ENCODE results near the gene CD247.

DNA sequence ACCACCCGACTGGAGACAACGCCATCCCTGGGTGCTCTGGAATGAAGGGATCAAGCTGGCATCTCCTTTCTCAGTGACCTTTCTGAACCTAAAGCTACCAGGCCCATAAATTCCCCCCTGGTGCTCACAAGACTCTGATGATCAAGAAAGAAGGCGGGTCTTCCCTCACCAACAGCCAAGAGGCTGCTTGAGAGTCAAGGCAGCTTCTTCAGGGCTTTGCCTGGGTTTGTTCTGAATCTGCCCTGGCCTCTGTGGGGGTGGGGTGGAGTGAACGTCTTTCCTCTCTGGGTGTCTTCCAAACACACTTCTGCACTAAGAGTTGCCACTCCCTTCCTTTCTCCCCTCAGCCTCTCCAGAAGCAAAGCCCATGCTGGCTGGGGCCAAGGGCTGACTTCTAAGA lies 36.1 kb downstream of the CD247 start:
- TF ChIP-seq, protein P1, sequence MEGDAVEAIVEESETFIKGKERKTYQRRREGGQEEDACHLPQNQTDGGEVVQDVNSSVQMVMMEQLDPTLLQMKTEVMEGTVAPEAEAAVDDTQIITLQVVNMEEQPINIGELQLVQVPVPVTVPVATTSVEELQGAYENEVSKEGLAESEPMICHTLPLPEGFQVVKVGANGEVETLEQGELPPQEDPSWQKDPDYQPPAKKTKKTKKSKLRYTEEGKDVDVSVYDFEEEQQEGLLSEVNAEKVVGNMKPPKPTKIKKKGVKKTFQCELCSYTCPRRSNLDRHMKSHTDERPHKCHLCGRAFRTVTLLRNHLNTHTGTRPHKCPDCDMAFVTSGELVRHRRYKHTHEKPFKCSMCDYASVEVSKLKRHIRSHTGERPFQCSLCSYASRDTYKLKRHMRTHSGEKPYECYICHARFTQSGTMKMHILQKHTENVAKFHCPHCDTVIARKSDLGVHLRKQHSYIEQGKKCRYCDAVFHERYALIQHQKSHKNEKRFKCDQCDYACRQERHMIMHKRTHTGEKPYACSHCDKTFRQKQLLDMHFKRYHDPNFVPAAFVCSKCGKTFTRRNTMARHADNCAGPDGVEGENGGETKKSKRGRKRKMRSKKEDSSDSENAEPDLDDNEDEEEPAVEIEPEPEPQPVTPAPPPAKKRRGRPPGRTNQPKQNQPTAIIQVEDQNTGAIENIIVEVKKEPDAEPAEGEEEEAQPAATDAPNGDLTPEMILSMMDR (IDR thresholded peaks at IDR 0.05) = no peak
- no peak for TF ChIP-seq POLR2A (IDR thresholded peaks at IDR 0.05)

Data from transverse colon (tissue), 3 donors.